CD14-positive monocyte (primary cell): ENCODE measurements around the gene PCNT. TPM values are rescaled to one million over a fixed set of nuclear protein-coding genes. Genes with fewer than 3 reads are reported as not detected.

Experiments
- DNase-seq, 3 donors: peaks; one replicate each; pipeline ENCODE4 v3.0.0-alpha.2; 2011 to 2022
- H2AFZ ChIP-seq: 2 replicates; pipeline ENCODE4 v1.6.0; 2012; ENCODE audit warnings: mild to moderate bottlenecking, low read depth, low read length, inconsistent platforms; ENCODE audit not compliant: insufficient read depth, poor library complexity, severe bottlenecking
- H3K27ac ChIP-seq, 2 donors: 1 replicate in 1 of 2; 2 replicates in 1 of 2; pipeline ENCODE4 v1.5.1; 2012 to 2013; ENCODE audit warnings: low read length in 2 of 2, control low read depth in 1 of 2, inconsistent platforms in 1 of 2, low read depth in 1 of 2, mild to moderate bottlenecking in 1 of 2
- H3K27me3 ChIP-seq, 2 donors: one replicate each; pipeline versions ENCODE4 v1.6.0 to v1.6.1; 2011 to 2013; ENCODE audit warnings: low read length in 2 of 2; ENCODE audit not compliant: control insufficient read depth in 2 of 2, insufficient read depth in 2 of 2
- H3K36me3 ChIP-seq, 2 donors: replicated peaks in 1 of 2; 1 replicate in 1 of 2; 2 replicates in 1 of 2; pipeline versions ENCODE4 v1.5.1 to v1.6.1; 2012 to 2013; ENCODE audit warnings: low read length in 2 of 2, control low read depth in 1 of 2, inconsistent platforms in 1 of 2, mild to moderate bottlenecking in 1 of 2; ENCODE audit not compliant: insufficient read depth in 2 of 2, control insufficient read depth in 1 of 2
- H3K4me1 ChIP-seq, 2 donors: 1 replicate in 1 of 2; 2 replicates in 1 of 2; pipeline versions ENCODE4 v1.5.1 to v1.6.1; 2012 to 2013; ENCODE audit warnings: low read length in 2 of 2, control low read depth in 1 of 2, inconsistent platforms in 1 of 2, mild to moderate bottlenecking in 1 of 2, moderate library complexity in 1 of 2; ENCODE audit not compliant: insufficient read depth in 2 of 2, control insufficient read depth in 1 of 2
- H3K4me2 ChIP-seq: replicated peaks from 2 replicates; pipeline ENCODE3; 2012; ENCODE audit warnings: low read length, moderate library complexity, mild to moderate bottlenecking; ENCODE audit not compliant: poor library complexity, severe bottlenecking; ENCODE audit errors: extremely low read depth
- H3K4me3 ChIP-seq, 3 experiments: fragments of 200-600 bp in 1 of 3; sonication (generic) in 1 of 3; replicated peaks in 1 of 3; 1 replicate in 2 of 3; 2 replicates in 1 of 3; pipeline ENCODE4 v1.5.1; 2011 to 2013; ENCODE audit warnings: low read length in 3 of 3, mild to moderate bottlenecking in 3 of 3, control low read depth in 2 of 3, low read depth in 2 of 3, inconsistent platforms in 1 of 3, moderate library complexity in 1 of 3
- H3K79me2 ChIP-seq: 2 replicates; pipeline ENCODE4 v1.6.0; 2012; ENCODE audit warnings: mild to moderate bottlenecking, control low read depth, inconsistent platforms, low read length, moderate library complexity; ENCODE audit not compliant: insufficient read depth
- H3K9ac ChIP-seq: 2 replicates; pipeline ENCODE4 v1.6.0; 2017; ENCODE audit warnings: low read length, mild to moderate bottlenecking; ENCODE audit not compliant: insufficient read depth, poor library complexity, severe bottlenecking
- H3K9me3 ChIP-seq, 2 donors: replicated peaks in 1 of 2; 1 replicate in 1 of 2; 2 replicates in 1 of 2; pipeline versions ENCODE4 v1.5.1 to v1.6.1; 2012 to 2013; ENCODE audit warnings: low read length in 2 of 2, control low read depth in 1 of 2; ENCODE audit not compliant: control insufficient read depth in 1 of 2, insufficient read depth in 1 of 2
- H4K20me1 ChIP-seq: 2 replicates; pipeline ENCODE4 v1.6.0; 2012; ENCODE audit warnings: mild to moderate bottlenecking, low read length, control low read depth, moderate library complexity; ENCODE audit not compliant: insufficient read depth
- H3K27ac Mint-ChIP-seq, 7 donors: one replicate each; pipeline ENCODE4 v1.8.0; 2020; ENCODE audit warnings: mild to moderate bottlenecking in 7 of 7, mixed read lengths in 7 of 7, moderate library complexity in 6 of 7, inconsistent platforms in 2 of 7
- H3K27me3 Mint-ChIP-seq, 3 donors: one replicate each; pipeline ENCODE4 v1.8.0; 2021 to 2022; ENCODE audit warnings: low read depth in 3 of 3, mild to moderate bottlenecking in 3 of 3, mixed read lengths in 3 of 3, moderate library complexity in 3 of 3, inconsistent platforms in 1 of 3
- H3K36me3 Mint-ChIP-seq, 2 donors: one replicate each; pipeline ENCODE4 v1.8.0; 2020; ENCODE audit warnings: mixed read lengths in 2 of 2, inconsistent platforms in 1 of 2, mild to moderate bottlenecking in 1 of 2
- H3K4me1 Mint-ChIP-seq: one replicate; pipeline ENCODE4 v1.8.0; 2020; ENCODE audit warnings: mild to moderate bottlenecking, mixed read lengths
- H3K4me3 Mint-ChIP-seq, 2 donors: one replicate each; pipeline ENCODE4 v1.8.0; 2020; ENCODE audit warnings: mild to moderate bottlenecking in 2 of 2, mixed read lengths in 2 of 2, moderate library complexity in 1 of 2
- H3K9me3 Mint-ChIP-seq, 7 donors: one replicate each; pipeline ENCODE4 v1.8.0; 2020 to 2022; ENCODE audit warnings: mixed read lengths in 7 of 7, mild to moderate bottlenecking in 6 of 7, moderate library complexity in 6 of 7, inconsistent platforms in 2 of 7
- CTCF ChIP-seq: fragments of 200-600 bp; IDR thresholded peaks from one replicate; pipeline ENCODE4 v1.8.0; 2022; ENCODE audit warnings: antibody characterized with exemption, mild to moderate bottlenecking
- WGBS: methylation state at CpG from one replicate; pipeline ENCODE4 v1.1.5; 2013; ENCODE audit warnings: missing lambda C conversion rate; ENCODE audit not compliant: insufficient coverage; 5-methylcytosine and 5-hydroxymethylcytosine counted together
- intact Hi-C, 2 donors: fragments of 100-400 bp; cut with micrococcal nuclease; formaldehyde crosslinking; loops; one replicate each; pipeline versions ENCODE4 v1.15.0 to v1.15.1; 2023
- polyA plus RNA-seq, 3 donors: library from polyadenylated mRNA; depleted of rRNA in 1 of 3; unstranded in 2 of 3; stranded (reverse) in 1 of 3; fragments of 300-500 nt in 2 of 3; fragments of >200 nt in 1 of 3; fragmentation: Illumina TruSeq in 2 of 3; gene quantifications; 1 replicate in 2 of 3; 2 replicates in 1 of 3; pipeline ENCODE4 v1.2.3, GENCODE V29; 2012 to 2021

The PCNT gene
- polyA plus RNA-seq, 3 donors, result 4.2 to 16.3 (median 5.1) TPM

GRCh38 chr21:46483300-46484295, 159.6 kb downstream of the PCNT start:
- peaks cover 13% of the 10 kb centered on the region for H3K4me1 Mint-ChIP-seq
- no peak overlapping the region for H3K27ac ChIP-seq
- peaks cover 21% of the 10 kb centered on the region for H3K79me2 ChIP-seq
- no peak overlapping the region for H3K4me2 ChIP-seq
- H3K9me3 ChIP-seq, result no peaks in the 10 kb centered on the region
- no peaks in the 10 kb centered on the region for H3K27me3 ChIP-seq
- H3K27ac Mint-ChIP-seq, result peak overlapping the region in 3 of 7 donors; percentile 11 to 47 (median 27)
- no peak for DNase-seq
- H3K4me3 ChIP-seq, result no peak overlapping the region
- peaks cover 30% of the 10 kb centered on the region for H4K20me1 ChIP-seq
- 88% methylated on average over 1 of the region's 6 CpGs for WGBS
- H3K4me1 ChIP-seq, result no peaks in the 10 kb centered on the region
- intact Hi-C loops, result no loop called here
- no peak overlapping the region for H2AFZ ChIP-seq
- H3K36me3 ChIP-seq, result peaks cover 5 to 58% of the 10 kb centered on the region in 2 donors
- no peak overlapping the region for H3K9ac ChIP-seq
- peaks cover 0 to 2% (median 0%) of the 10 kb centered on the region in 3 donors for H3K27me3 Mint-ChIP-seq
- H3K4me3 Mint-ChIP-seq, result no peak overlapping the region
- TF ChIP-seq CTCF, result no peak
- H3K9me3 Mint-ChIP-seq, result no peaks in the 10 kb centered on the region
- peaks cover 34 to 46% of the 10 kb centered on the region in 2 donors for H3K36me3 Mint-ChIP-seq

GRCh38 chr21:46486481-46487126, 162.6 kb downstream of the PCNT start:
- no peaks in the 10 kb centered on the region for H3K27me3 ChIP-seq
- peaks cover 12% of the 10 kb centered on the region for H3K79me2 ChIP-seq
- Mint-ChIP-seq H3K27ac (no peak overlapping the region), H3K4me3 (no peak overlapping the region), H3K9me3 (peaks cover 0 to 2% (median 0%) of the 10 kb centered on the region in 7 donors), H3K36me3 (peaks cover 45 to 46% of the 10 kb centered on the region in 2 donors), H3K27me3 (peaks cover 0 to 2% (median 0%) of the 10 kb centered on the region in 3 donors), H3K4me1 (peaks cover 4% of the 10 kb centered on the region)
- DNase-seq, result no peak
- no peak overlapping the region for H2AFZ ChIP-seq
- H3K4me3 ChIP-seq, result no peak overlapping the region
- H3K36me3 ChIP-seq, result peaks cover 17 to 59% of the 10 kb centered on the region in 2 donors
- no peak overlapping the region for H3K4me2 ChIP-seq
- H3K9ac ChIP-seq, result no peak overlapping the region
- no peaks in the 10 kb centered on the region for H3K4me1 ChIP-seq
- H3K27ac ChIP-seq, result no peak overlapping the region
- intact Hi-C loops, result no loop called here
- no peaks in the 10 kb centered on the region for H3K9me3 ChIP-seq
- WGBS, result no CpG with 5 or more reads among the region's 4 CpGs
- no peak for TF ChIP-seq CTCF
- H4K20me1 ChIP-seq, result peaks cover 17% of the 10 kb centered on the region
